ENCODE results near the gene CDC42EP2. TPM values are rescaled to one million over a fixed set of nuclear protein-coding genes. Genes with fewer than 3 reads are reported as not detected.
A peak's percentile ranks its signal among the peaks of the same experiment; 100 is the strongest.

CDC42EP2 gene
- total RNA-seq, 1 experiment from 2014 or later, result 11.9 TPM

GRCh38 chr11:65355776-65356393 lies 41.2 kb downstream of the CDC42EP2 start:
- H3K27ac ChIP-seq (ENCODE audit: insufficient read length, low read depth, low read length), result no peak overlapping the region
- H3T11ph ChIP-seq (ENCODE audit: low read length), result no peak overlapping the region
- Mint-ChIP-seq H3K36me3 (ENCODE audit: insufficient read depth in 1 of 3, low read depth in 3 of 3) (peaks cover 5 to 20% (median 16%) of the 10 kb centered on the region in 3 experiments; a peak in 6 of 7 replicates), H3K4me1 (peaks cover 17 to 19% of the 10 kb centered on the region in 2 experiments), H3K27me3 (ENCODE audit: low read depth) (peaks cover 31% of the 10 kb centered on the region), H3K9me3 (no peaks in the 10 kb centered on the region; a peak in 1 of 5 replicates), H3K4me3 (peak overlapping the region; percentile 82 to 94), H3K27ac (no peak overlapping the region; a peak in 1 of 7 replicates)
- H3K23ac ChIP-seq (ENCODE audit: insufficient read length, low read depth, low read length), result no peak overlapping the region
- H3K14ac ChIP-seq (ENCODE audit: insufficient read depth, low read length), result no peak overlapping the region
- no peak overlapping the region for H4K91ac ChIP-seq (ENCODE audit: insufficient read length, low read depth, low read length)
- no peaks in the 10 kb centered on the region for H4K20me1 ChIP-seq (ENCODE audit: control insufficient read depth, insufficient read depth, insufficient read length)
- peaks cover 18% of the 10 kb centered on the region for H3K23me2 ChIP-seq (ENCODE audit: insufficient read length, low read depth, low read length, poor library complexity, severe bottlenecking)
- H4K5ac ChIP-seq (ENCODE audit: insufficient read length, low read depth, low read length), result no peak overlapping the region
- no peak overlapping the region for H2BK5ac ChIP-seq (ENCODE audit: insufficient read length, low read length)
- no peak overlapping the region for H3K56ac ChIP-seq (ENCODE audit: insufficient read length, low read depth, low read length)
- H4K8ac ChIP-seq (replicated peaks; ENCODE audit: insufficient read length, low read depth, low read length), result no peak overlapping the region
- H3K18ac ChIP-seq (ENCODE audit: insufficient read length, low read depth, low read length), result no peak overlapping the region
- no peaks in the 10 kb centered on the region for H3K4me1 ChIP-seq (ENCODE audit: insufficient read depth, low read length)
- TF ChIP-seq, protein P1, sequence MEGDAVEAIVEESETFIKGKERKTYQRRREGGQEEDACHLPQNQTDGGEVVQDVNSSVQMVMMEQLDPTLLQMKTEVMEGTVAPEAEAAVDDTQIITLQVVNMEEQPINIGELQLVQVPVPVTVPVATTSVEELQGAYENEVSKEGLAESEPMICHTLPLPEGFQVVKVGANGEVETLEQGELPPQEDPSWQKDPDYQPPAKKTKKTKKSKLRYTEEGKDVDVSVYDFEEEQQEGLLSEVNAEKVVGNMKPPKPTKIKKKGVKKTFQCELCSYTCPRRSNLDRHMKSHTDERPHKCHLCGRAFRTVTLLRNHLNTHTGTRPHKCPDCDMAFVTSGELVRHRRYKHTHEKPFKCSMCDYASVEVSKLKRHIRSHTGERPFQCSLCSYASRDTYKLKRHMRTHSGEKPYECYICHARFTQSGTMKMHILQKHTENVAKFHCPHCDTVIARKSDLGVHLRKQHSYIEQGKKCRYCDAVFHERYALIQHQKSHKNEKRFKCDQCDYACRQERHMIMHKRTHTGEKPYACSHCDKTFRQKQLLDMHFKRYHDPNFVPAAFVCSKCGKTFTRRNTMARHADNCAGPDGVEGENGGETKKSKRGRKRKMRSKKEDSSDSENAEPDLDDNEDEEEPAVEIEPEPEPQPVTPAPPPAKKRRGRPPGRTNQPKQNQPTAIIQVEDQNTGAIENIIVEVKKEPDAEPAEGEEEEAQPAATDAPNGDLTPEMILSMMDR (conservative IDR thresholded peaks at IDR 0.05), result no peak
- peak; percentile 51 for DNase-seq
- H3K9me3 ChIP-seq (ENCODE audit: control insufficient read depth, low read depth, low read length), result no peaks in the 10 kb centered on the region
- no CpG with 5 or more reads among the region's 35 CpGs for WGBS (ENCODE audit: extremely low coverage, insufficient read length, low lambda C conversion rate)
- no peak overlapping the region for H2BK120ac ChIP-seq (ENCODE audit: low read depth, low read length, poor library complexity, severe bottlenecking)
- no peaks in the 10 kb centered on the region for H3K79me1 ChIP-seq (ENCODE audit: insufficient read depth, low read depth, low read length, poor library complexity, severe bottlenecking)
- no peak overlapping the region for H2BK12ac ChIP-seq (ENCODE audit: insufficient read length, low read depth, low read length)
- no peak overlapping the region for H2AK5ac ChIP-seq (ENCODE audit: insufficient read length, low read length)
- no peak overlapping the region for H2AFZ ChIP-seq (ENCODE audit: low read length)
- H3K4ac ChIP-seq (ENCODE audit: low read depth, low read length), result no peak overlapping the region
- no peak overlapping the region for H2BK15ac ChIP-seq (ENCODE audit: low read depth, low read length)
- peak overlapping the region; percentile 65 for H3K4me2 ChIP-seq (ENCODE audit: insufficient read depth, insufficient read length, low read length)
- H3K9ac ChIP-seq (ENCODE audit: extremely low read depth, insufficient read length, low read length), result no peak overlapping the region
- H2BK20ac ChIP-seq (ENCODE audit: low read depth, low read length, poor library complexity, severe bottlenecking), result no peak overlapping the region
- peaks cover 2% of the 10 kb centered on the region; the same call in 1 of the 2 replicates for H3K27me3 ChIP-seq (ENCODE audit: insufficient read depth, low read length)
- H3K79me2 ChIP-seq (ENCODE audit: insufficient read depth, low read length), result no peaks in the 10 kb centered on the region

Measured in H9 (cell line).